ENCODE data around the gene NLGN4X. TPM values are rescaled to one million over a fixed set of nuclear protein-coding genes. Genes with fewer than 3 reads are reported as not detected.
A peak's percentile ranks its signal among the peaks of the same experiment; 100 is the strongest.

NLGN4X gene
- total RNA-seq, 1 donor from 2014 or later = 1.2 TPM

GRCh38 chrX:6187256-6187655 lies 41.4 kb downstream of the NLGN4X start:
- H3K4me3 Mint-ChIP-seq (ENCODE audit: unreplicated experiment) = no peak overlapping the region
- H3K27ac Mint-ChIP-seq (ENCODE audit: unreplicated experiment) = no peak overlapping the region
- H3K36me3 Mint-ChIP-seq (ENCODE audit: low read depth) = no peaks in the 10 kb centered on the region
- H3K27me3 Mint-ChIP-seq (ENCODE audit: low read depth) = no peaks in the 10 kb centered on the region
- no peak for TF ChIP-seq CTCF (IDR thresholded peaks at IDR 0.05)
- H3K4me1 Mint-ChIP-seq (ENCODE audit: low read depth) = peaks cover 3% of the 10 kb centered on the region
- no peaks in the 10 kb centered on the region for H3K9me3 Mint-ChIP-seq (ENCODE audit: low read depth)
- no peak for DNase-seq (ENCODE audit: low spot score)

- no peaks in the 10 kb centered on the region for H3K36me3 Mint-ChIP-seq (ENCODE audit: low read depth)
- H3K27me3 Mint-ChIP-seq (ENCODE audit: low read depth) = no peaks in the 10 kb centered on the region
- no peak for TF ChIP-seq CTCF (IDR thresholded peaks at IDR 0.05)
- no peak for DNase-seq (ENCODE audit: low spot score)
- peaks cover 3% of the 10 kb centered on the region for H3K4me1 Mint-ChIP-seq (ENCODE audit: low read depth)
- H3K9me3 Mint-ChIP-seq (ENCODE audit: low read depth) = peaks cover 3% of the 10 kb centered on the region
- no peak overlapping the region for H3K4me3 Mint-ChIP-seq (ENCODE audit: unreplicated experiment)
- H3K27ac Mint-ChIP-seq (ENCODE audit: unreplicated experiment) = peak overlapping the region; percentile 51
These were observed 43.7 kb downstream of the NLGN4X start for GRCh38 chrX:6184900-6185515.

- H3K27me3 Mint-ChIP-seq (ENCODE audit: low read depth) = no peaks in the 10 kb centered on the region
- TF ChIP-seq CTCF (IDR thresholded peaks at IDR 0.05) = no peak
- no peak overlapping the region for H3K27ac Mint-ChIP-seq (ENCODE audit: unreplicated experiment)
- no peak for DNase-seq (ENCODE audit: low spot score)
- no peak overlapping the region for H3K4me3 Mint-ChIP-seq (ENCODE audit: unreplicated experiment)
- H3K9me3 Mint-ChIP-seq (ENCODE audit: low read depth) = peaks cover 15% of the 10 kb centered on the region
- no peaks in the 10 kb centered on the region for H3K36me3 Mint-ChIP-seq (ENCODE audit: low read depth)
- no peaks in the 10 kb centered on the region for H3K4me1 Mint-ChIP-seq (ENCODE audit: low read depth)
These were observed 52.8 kb downstream of the NLGN4X start for GRCh38 chrX:6175914-6176313.

GRCh38 chrX:6170424-6170823 lies 58.2 kb downstream of the NLGN4X start:
- H3K36me3 Mint-ChIP-seq (ENCODE audit: low read depth) = no peaks in the 10 kb centered on the region
- no peak for TF ChIP-seq CTCF (IDR thresholded peaks at IDR 0.05)
- no peak overlapping the region for H3K4me3 Mint-ChIP-seq (ENCODE audit: unreplicated experiment)
- no peak for DNase-seq (ENCODE audit: low spot score)
- no peaks in the 10 kb centered on the region for H3K4me1 Mint-ChIP-seq (ENCODE audit: low read depth)
- H3K9me3 Mint-ChIP-seq (ENCODE audit: low read depth) = peaks cover 9% of the 10 kb centered on the region
- no peaks in the 10 kb centered on the region for H3K27me3 Mint-ChIP-seq (ENCODE audit: low read depth)
- H3K27ac Mint-ChIP-seq (ENCODE audit: unreplicated experiment) = no peak overlapping the region

GRCh38 chrX:6169407-6169806 lies 59.3 kb downstream of the NLGN4X start:
- Mint-ChIP-seq H3K27ac (ENCODE audit: unreplicated experiment) (no peak overlapping the region), H3K4me3 (ENCODE audit: unreplicated experiment) (no peak overlapping the region)

More at GRCh38 chrX:6169407-6169806, 59.3 kb downstream of the NLGN4X start:
- no peak for DNase-seq (ENCODE audit: low spot score)
- Mint-ChIP-seq H3K27me3 (ENCODE audit: low read depth) (no peaks in the 10 kb centered on the region), H3K36me3 (ENCODE audit: low read depth) (no peaks in the 10 kb centered on the region), H3K4me1 (ENCODE audit: low read depth) (no peaks in the 10 kb centered on the region), H3K9me3 (ENCODE audit: low read depth) (peaks cover 9% of the 10 kb centered on the region)
- no peak for TF ChIP-seq CTCF (IDR thresholded peaks at IDR 0.05)

All from chondrocyte (in vitro differentiated cells).